Breast epithelium (tissue), 4 donors: Measurements from ENCODE around the gene SCRN3. TPM values are rescaled to one million over a fixed set of nuclear protein-coding genes. Genes with fewer than 3 reads are reported as not detected.

ENCODE experiments used
- DNase-seq, 2 donors: peaks; one replicate each; pipeline ENCODE4 v3.0.0-alpha.2; 2019; ENCODE audit warnings: low spot score in 2 of 2
- H3K27ac ChIP-seq, 2 donors: fragments of 200-600 bp; sonication (generic) in 1 of 2; one replicate each; pipeline ENCODE4 v1.5.1; 2016 to 2019; ENCODE audit warnings: mild to moderate bottlenecking in 1 of 2
- H3K27me3 ChIP-seq, 2 donors: fragments of 200-600 bp; sonication (generic) in 1 of 2; one replicate each; pipeline versions ENCODE4 v1.5.1 to v1.6.0; 2017 to 2019; ENCODE audit warnings: control low read depth in 1 of 2, mild to moderate bottlenecking in 1 of 2
- H3K36me3 ChIP-seq: fragments of 200-600 bp; one replicate; pipeline ENCODE4 v1.5.1; 2019
- H3K4me1 ChIP-seq, 2 donors: fragments of 200-600 bp; sonication (generic); one replicate each; pipeline ENCODE4 v1.5.1; 2016 to 2019; ENCODE audit warnings: control low read depth in 1 of 2
- H3K4me3 ChIP-seq, 3 donors: fragments of 200-600 bp; sonication (generic); 1 replicate in 2 of 3; 2 replicates in 1 of 3; pipeline ENCODE4 v1.5.1; 2016 to 2019; ENCODE audit warnings: mild to moderate bottlenecking in 3 of 3, moderate library complexity in 2 of 3
- H3K9me3 ChIP-seq, 2 donors: fragments of 200-600 bp; sonication (generic) in 1 of 2; one replicate each; pipeline ENCODE4 v1.5.1; 2016 to 2019; ENCODE audit warnings: control low read depth in 1 of 2
- CTCF ChIP-seq, 3 donors: fragments of 450-650 bp; IDR thresholded peaks; one replicate each; pipeline ENCODE4 v1.5.1; 2016 to 2017; ENCODE audit warnings: antibody characterized with exemption in 3 of 3, mild to moderate bottlenecking in 3 of 3, moderate library complexity in 3 of 3
- POLR2A ChIP-seq: fragments of 450-650 bp; IDR thresholded peaks from one replicate; pipeline ENCODE4 v1.6.1; 2016; ENCODE audit warnings: antibody characterized with exemption, mild to moderate bottlenecking, moderate library complexity
- POLR2AphosphoS5 ChIP-seq, 3 donors: sonication (generic); formaldehyde crosslinking; IDR thresholded peaks; one replicate each; pipeline ENCODE4 v1.6.1; 2017; ENCODE audit warnings: antibody characterized with exemption in 3 of 3
- intact Hi-C: fragments of 100-400 bp; cut with DNase I; formaldehyde crosslinking; loops from one replicate; pipeline ENCODE4 v1.15.1; 2023; ENCODE audit warnings: low total_unique reads
- total RNA-seq, 3 donors: library from RNA; depleted of rRNA; stranded (reverse); fragments of >200 nt; gene quantifications; one replicate each; pipeline ENCODE4 v1.1.0, GENCODE V29; 2016

SCRN3 gene
- total RNA-seq, 3 donors from 2014 or later, result 18.1 to 21.1 (median 18.7) TPM

GRCh38 chr2:174436351-174436750, 40.8 kb downstream of the SCRN3 start:
- Histone ChIP-seq H3K9me3 (no peaks in the 10 kb centered on the region), H3K4me1 (no peaks in the 10 kb centered on the region), H3K27me3 (no peaks in the 10 kb centered on the region), H3K4me3 (no peak overlapping the region), H3K36me3 (no peaks in the 10 kb centered on the region), H3K27ac (no peak overlapping the region)
- TF ChIP-seq POLR2AphosphoS5 (IDR thresholded peaks at IDR 0.05) (no peak), POLR2A (no peak), CTCF (IDR thresholded peaks at IDR 0.05) (no peak)
- DNase-seq, result no peak
- intact Hi-C loops, result no loop called here

- TF ChIP-seq CTCF (IDR thresholded peaks at IDR 0.05), result no peak
- Histone ChIP-seq H3K4me1 (no peaks in the 10 kb centered on the region), H3K4me3 (no peak overlapping the region), H3K27ac (no peak overlapping the region), H3K36me3 (no peaks in the 10 kb centered on the region), H3K27me3 (no peaks in the 10 kb centered on the region), H3K9me3 (no peaks in the 10 kb centered on the region)
- intact Hi-C loops, result no loop called here
- no peak for DNase-seq
Observed at GRCh38 chr2:174438146-174438886, 42.8 kb downstream of the SCRN3 start.

GRCh38 chr2:174439323-174439722, 43.8 kb downstream of the SCRN3 start:
- Histone ChIP-seq H3K4me1 (no peaks in the 10 kb centered on the region), H3K9me3 (no peaks in the 10 kb centered on the region), H3K27me3 (no peaks in the 10 kb centered on the region), H3K36me3 (no peaks in the 10 kb centered on the region), H3K27ac (no peak overlapping the region), H3K4me3 (no peak overlapping the region)
- intact Hi-C loops, result no loop called here
- DNase-seq, result no peak
- no peak for TF ChIP-seq CTCF (IDR thresholded peaks at IDR 0.05)
- TF ChIP-seq POLR2A, result no peak
- TF ChIP-seq POLR2AphosphoS5 (IDR thresholded peaks at IDR 0.05), result no peak

- intact Hi-C loops, result no loop called here
- H3K4me3 ChIP-seq, result no peak overlapping the region
- H3K9me3 ChIP-seq, result no peaks in the 10 kb centered on the region
- no peaks in the 10 kb centered on the region for H3K27me3 ChIP-seq
- TF ChIP-seq CTCF (IDR thresholded peaks at IDR 0.05) (no peak), POLR2A (no peak), POLR2AphosphoS5 (IDR thresholded peaks at IDR 0.05) (no peak)
- no peak overlapping the region for H3K27ac ChIP-seq
- no peaks in the 10 kb centered on the region for H3K36me3 ChIP-seq
- no peaks in the 10 kb centered on the region for H3K4me1 ChIP-seq
- DNase-seq, result no peak
Observed at GRCh38 chr2:174439950-174440349, 44.4 kb downstream of the SCRN3 start.

GRCh38 chr2:174442546-174443510, 47.3 kb downstream of the SCRN3 start:
- TF ChIP-seq CTCF (IDR thresholded peaks at IDR 0.05) (no peak), POLR2A (no peak)
- DNase-seq, result no peak
- Histone ChIP-seq H3K27me3 (no peaks in the 10 kb centered on the region), H3K9me3 (no peaks in the 10 kb centered on the region), H3K36me3 (no peaks in the 10 kb centered on the region), H3K4me3 (no peak overlapping the region), H3K4me1 (no peaks in the 10 kb centered on the region), H3K27ac (no peak overlapping the region)
- intact Hi-C loops, result no loop called here
